KG1 (cell line): ENCODE data around the gene ZNF526.
"Not testable (repeated sequence)": the region's sequence is repeated elsewhere in the genome, so short reads cannot be mapped to it uniquely, and the experiment has no call there.

Experiments used
- DNase-seq: peaks from one replicate; lab custom pipeline; 2025; lab: John Stamatoyannopoulos, UW

ZNF526 gene

GRCh38 chr19:42266928-42267603 is 47.0 kb downstream of the ZNF526 start:
- not testable (repeated sequence) for DNase-seq

- DNase-seq: no peak
Measured at GRCh38 chr19:42267644-42268141, 47.6 kb downstream of the ZNF526 start.

GRCh38 chr19:42268142-42268703 is 48.1 kb downstream of the ZNF526 start:
- peak; percentile 96 for DNase-seq

- DNase-seq: peak; percentile 96
Measured at GRCh38 chr19:42268704-42269477, 48.8 kb downstream of the ZNF526 start, which contains the start of gene CIC. CIC (plus strand) TSS chr19:42269252; CDS start chr19:42271784, 2,532 bp downstream.

GRCh38 chr19:42269478-42270345 is 49.6 kb downstream of the ZNF526 start:
- no peak for DNase-seq

GRCh38 chr19:42270346-42271044 is 50.4 kb downstream of the ZNF526 start:
- DNase-seq: no peak

- no peak for DNase-seq
Measured at GRCh38 chr19:42271045-42271419, 50.9 kb downstream of the ZNF526 start.

GRCh38 chr19:42271861-42272534 is 51.9 kb downstream of the ZNF526 start:
- DNase-seq: no peak

- DNase-seq: no peak
Measured at GRCh38 chr19:42272535-42272897, 52.4 kb downstream of the ZNF526 start.

- no peak for DNase-seq
Measured at GRCh38 chr19:42272989-42273406, 52.9 kb downstream of the ZNF526 start.

- no peak for DNase-seq
Measured at GRCh38 chr19:42273407-42274064, 53.4 kb downstream of the ZNF526 start.

GRCh38 chr19:42274065-42274682 is 54.1 kb downstream of the ZNF526 start:
- DNase-seq: no peak

- DNase-seq: no peak
Measured at GRCh38 chr19:42275103-42275502, 55.0 kb downstream of the ZNF526 start.

- DNase-seq: no peak
Measured at GRCh38 chr19:42275517-42275916, 55.4 kb downstream of the ZNF526 start.

GRCh38 chr19:42276284-42276683 is 56.2 kb downstream of the ZNF526 start:
- DNase-seq: no peak

- DNase-seq: no peak
Measured at GRCh38 chr19:42276821-42277220, 56.7 kb downstream of the ZNF526 start.
